Upper lobe of right lung (tissue), 1 donor: ENCODE measurements around the gene STARD10. TPM values are rescaled to one million over a fixed set of nuclear protein-coding genes. Genes with fewer than 3 reads are reported as not detected.

ENCODE experiments used
- ATAC-seq: fragments of 200-7000 bp; cut with Tn5 transposase; one replicate; pipeline ENCODE4 v1.9.1; 2020; ENCODE audit warnings: mild to moderate bottlenecking, moderate library complexity
- DNase-seq: peaks from one replicate; pipeline ENCODE4 v3.0.0-alpha.2; 2020
- H3K27ac ChIP-seq: fragments of 200-600 bp; one replicate; pipeline ENCODE4 v1.8.0; 2022
- H3K27me3 ChIP-seq: fragments of 200-600 bp; one replicate; pipeline ENCODE4 v1.8.0; 2022; ENCODE audit warnings: mild to moderate bottlenecking
- H3K36me3 ChIP-seq: fragments of 200-600 bp; one replicate; pipeline ENCODE4 v1.8.0; 2022
- H3K4me1 ChIP-seq: fragments of 200-600 bp; one replicate; pipeline ENCODE4 v1.8.0; 2022
- H3K4me3 ChIP-seq: fragments of 200-600 bp; one replicate; pipeline ENCODE4 v1.8.0; 2022; ENCODE audit warnings: mild to moderate bottlenecking
- H3K9me3 ChIP-seq: fragments of 200-600 bp; one replicate; pipeline ENCODE4 v1.8.0; 2022
- intact Hi-C: fragments of 100-400 bp; cut with DNase I; formaldehyde crosslinking; loops from one replicate; pipeline ENCODE4 v1.11.0; 2022
- total RNA-seq: library from RNA; stranded (reverse); fragmentation: NEBNext Ultra II Directional; extraction: Animal tissue kit (Norgen Biotek cat#: 25700); gene quantifications from one replicate; pipeline ENCODE4 v1.2.1, GENCODE V29; 2021
- TF ChIP-seq, protein P1 (sequence below): fragments of 200-600 bp; IDR thresholded peaks from one replicate; pipeline ENCODE4 v1.8.0; 2022; ENCODE audit warnings: antibody characterized with exemption
- donor health status: DM: no; HTN: yes; CAD: no; lungs with severe emphysema.

The STARD10 gene
- total RNA-seq, 1 donor from 2014 or later = 116 TPM

DNA sequence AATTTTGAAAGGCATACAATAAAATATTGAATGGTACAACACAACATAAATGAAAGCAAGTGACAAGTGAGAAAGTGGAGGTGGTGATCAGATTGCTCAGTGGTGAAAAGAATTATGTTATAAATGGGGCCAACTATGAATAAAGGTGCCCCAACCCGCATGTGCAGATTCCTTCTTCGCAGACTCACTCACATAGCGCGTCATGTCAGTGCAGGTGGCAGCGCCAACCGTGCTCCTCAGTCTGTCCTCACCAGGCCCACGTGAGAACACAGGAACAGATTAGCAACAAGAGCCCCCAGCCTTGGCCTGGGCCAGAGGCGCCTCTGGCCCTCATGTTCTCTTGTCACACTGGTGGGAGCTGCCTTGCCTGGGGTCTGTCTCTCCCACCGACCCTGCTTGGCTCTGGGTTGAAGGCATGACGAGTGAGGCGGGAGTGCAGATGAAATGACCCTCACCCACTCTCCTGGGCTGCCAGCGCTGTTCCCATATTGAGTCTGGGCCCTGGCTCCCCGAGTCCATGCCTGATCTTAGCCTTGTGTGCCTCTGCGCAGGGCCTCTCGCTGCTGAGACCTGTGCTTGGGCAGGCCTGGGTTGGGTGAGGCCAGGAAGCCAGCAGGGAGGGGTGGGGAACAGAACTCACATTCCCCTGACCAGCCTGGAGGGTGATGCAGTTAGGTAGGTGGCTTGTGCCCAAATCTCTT lies 26.7 kb upstream of the STARD10 start:
- intact Hi-C loops = no loop called here
- ATAC-seq (no peak), DNase-seq (peak; percentile 46)
- Histone ChIP-seq H3K9me3 (no peaks in the 10 kb centered on the region), H3K36me3 (peaks cover 48% of the 10 kb centered on the region), H3K4me1 (peaks cover 18% of the 10 kb centered on the region), H3K27me3 (no peaks in the 10 kb centered on the region), H3K27ac (no peak overlapping the region), H3K4me3 (no peak overlapping the region)
- TF ChIP-seq, protein P1, sequence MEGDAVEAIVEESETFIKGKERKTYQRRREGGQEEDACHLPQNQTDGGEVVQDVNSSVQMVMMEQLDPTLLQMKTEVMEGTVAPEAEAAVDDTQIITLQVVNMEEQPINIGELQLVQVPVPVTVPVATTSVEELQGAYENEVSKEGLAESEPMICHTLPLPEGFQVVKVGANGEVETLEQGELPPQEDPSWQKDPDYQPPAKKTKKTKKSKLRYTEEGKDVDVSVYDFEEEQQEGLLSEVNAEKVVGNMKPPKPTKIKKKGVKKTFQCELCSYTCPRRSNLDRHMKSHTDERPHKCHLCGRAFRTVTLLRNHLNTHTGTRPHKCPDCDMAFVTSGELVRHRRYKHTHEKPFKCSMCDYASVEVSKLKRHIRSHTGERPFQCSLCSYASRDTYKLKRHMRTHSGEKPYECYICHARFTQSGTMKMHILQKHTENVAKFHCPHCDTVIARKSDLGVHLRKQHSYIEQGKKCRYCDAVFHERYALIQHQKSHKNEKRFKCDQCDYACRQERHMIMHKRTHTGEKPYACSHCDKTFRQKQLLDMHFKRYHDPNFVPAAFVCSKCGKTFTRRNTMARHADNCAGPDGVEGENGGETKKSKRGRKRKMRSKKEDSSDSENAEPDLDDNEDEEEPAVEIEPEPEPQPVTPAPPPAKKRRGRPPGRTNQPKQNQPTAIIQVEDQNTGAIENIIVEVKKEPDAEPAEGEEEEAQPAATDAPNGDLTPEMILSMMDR = no peak

DNA sequence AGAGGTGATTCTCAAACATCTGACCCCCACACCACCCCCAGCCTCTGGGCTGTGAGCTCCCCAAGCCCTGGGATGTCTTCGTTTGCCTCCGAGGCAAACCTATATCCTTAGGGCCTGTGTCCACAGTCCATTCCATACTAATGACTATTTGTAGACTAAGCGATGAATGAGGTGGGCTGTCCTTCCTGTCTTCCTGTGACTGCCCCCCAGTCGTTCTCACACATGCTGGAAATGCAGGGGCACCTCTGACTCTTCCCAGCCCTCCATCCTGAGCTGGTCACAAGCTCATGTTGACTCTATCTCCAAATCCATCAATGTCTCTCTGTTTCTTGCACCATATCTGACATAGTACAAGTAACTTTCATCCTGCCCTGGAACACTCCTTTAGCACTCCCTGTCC lies 25.1 kb upstream of the STARD10 start:
- Histone ChIP-seq H3K27me3 (no peaks in the 10 kb centered on the region), H3K4me3 (no peak overlapping the region), H3K9me3 (no peaks in the 10 kb centered on the region), H3K4me1 (peaks cover 26% of the 10 kb centered on the region), H3K36me3 (peaks cover 48% of the 10 kb centered on the region), H3K27ac (no peak overlapping the region)
- TF ChIP-seq, protein P1 = no peak
- intact Hi-C loops = no loop called here
- ATAC-seq (no peak), DNase-seq (no peak)

DNA sequence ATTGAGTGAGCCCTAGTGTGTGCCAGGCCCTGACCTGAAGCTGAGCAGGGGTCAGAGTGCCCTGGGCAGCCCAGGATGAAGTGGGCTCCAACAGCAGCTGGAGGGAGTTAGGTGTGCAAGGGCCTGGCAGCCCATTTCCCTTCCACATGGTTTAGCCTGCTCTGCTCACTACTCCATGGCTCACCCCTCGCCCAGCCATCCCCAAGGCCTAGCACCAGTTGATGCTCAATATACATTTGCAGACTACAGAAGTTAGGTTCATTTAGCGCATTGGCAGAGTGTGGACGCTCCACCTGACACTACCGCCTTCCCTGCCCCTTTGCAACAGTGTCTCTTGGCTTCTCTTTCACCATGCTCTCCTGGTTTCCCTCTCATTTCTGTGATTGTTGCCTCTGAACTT lies 24.1 kb upstream of the STARD10 start:
- TF ChIP-seq, protein P1 = no peak

DNA sequence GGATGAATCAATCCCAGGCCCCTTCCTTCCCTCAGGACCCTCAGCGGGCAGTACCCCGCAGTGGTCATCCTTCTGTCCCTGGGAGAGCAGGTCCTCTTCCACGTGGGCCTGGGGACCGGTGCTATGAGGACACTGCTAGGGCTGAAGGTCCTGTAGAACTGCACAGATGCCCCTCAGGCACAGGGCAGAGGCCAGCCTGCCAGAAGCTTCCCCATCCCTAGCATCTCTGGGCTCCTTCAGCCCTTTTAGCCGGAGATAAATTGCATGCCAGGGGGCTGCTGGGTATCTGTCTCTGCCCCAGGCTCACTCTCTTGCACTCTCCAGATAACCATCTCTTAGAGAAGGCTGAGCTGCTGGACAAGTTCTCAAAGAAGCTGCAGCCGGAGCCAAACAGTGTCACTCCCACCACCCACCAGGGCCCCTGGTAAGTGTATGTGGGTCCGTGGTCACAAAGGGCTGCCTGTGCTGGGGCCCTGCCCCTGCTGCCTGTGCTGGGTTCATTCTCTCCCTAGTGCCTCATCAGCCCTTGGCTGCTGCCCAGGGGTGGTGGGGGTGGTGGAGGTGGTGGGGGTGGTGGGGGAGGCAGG lies 22.6 kb upstream of the STARD10 start:
- no peaks in the 10 kb centered on the region for H3K27me3 ChIP-seq
- H3K4me3 ChIP-seq = peak overlapping the region; percentile 94
- H3K36me3 ChIP-seq = peaks cover 38% of the 10 kb centered on the region
- H3K4me1 ChIP-seq = peaks cover 37% of the 10 kb centered on the region
- DNase-seq = no peak
- TF ChIP-seq, protein P1 = no peak
- H3K27ac ChIP-seq = no peak overlapping the region
- H3K9me3 ChIP-seq = no peaks in the 10 kb centered on the region
- ATAC-seq = no peak
- intact Hi-C loops = no loop called here

More for the DNA sequence above, 24.1 kb upstream of the STARD10 start:
- H3K36me3 ChIP-seq = peaks cover 44% of the 10 kb centered on the region
- intact Hi-C loops = no loop called here
- H3K27me3 ChIP-seq = no peaks in the 10 kb centered on the region
- no peak for DNase-seq
- no peak overlapping the region for H3K27ac ChIP-seq
- H3K4me1 ChIP-seq = peaks cover 31% of the 10 kb centered on the region
- no peaks in the 10 kb centered on the region for H3K9me3 ChIP-seq
- no peak for ATAC-seq
- no peak overlapping the region for H3K4me3 ChIP-seq

DNA sequence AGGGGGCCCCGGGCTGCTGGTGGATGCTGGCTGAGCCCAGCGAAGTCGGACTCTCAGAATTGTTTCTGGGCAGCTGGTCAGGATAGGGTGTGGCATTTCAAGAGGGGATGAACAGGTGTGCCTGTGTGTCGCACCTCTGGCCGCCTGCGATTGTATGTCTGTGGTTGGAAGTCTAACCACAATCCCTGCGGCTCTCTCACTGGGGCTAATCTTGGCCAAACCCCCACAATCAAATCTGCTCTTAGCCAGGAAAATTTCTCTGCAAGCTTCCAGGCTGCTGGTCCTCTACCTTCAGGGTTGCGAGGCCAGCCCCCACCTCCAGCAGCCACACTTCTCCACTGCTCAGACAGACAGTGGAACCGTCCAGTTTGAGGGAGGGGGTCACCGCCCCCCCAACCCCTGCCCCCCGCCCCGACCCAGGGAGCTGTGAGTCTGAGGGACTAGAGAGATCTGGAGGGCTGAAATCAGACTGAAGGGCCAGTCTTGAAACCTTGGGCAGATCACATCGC lies 21.3 kb upstream of the STARD10 start:
- ATAC-seq = no peak
- Histone ChIP-seq H3K4me3 (peak overlapping the region; percentile 94), H3K9me3 (no peaks in the 10 kb centered on the region), H3K27ac (peak overlapping the region; percentile 99), H3K27me3 (no peaks in the 10 kb centered on the region), H3K36me3 (peaks cover 30% of the 10 kb centered on the region), H3K4me1 (peaks cover 30% of the 10 kb centered on the region)
- no peak for DNase-seq
- intact Hi-C loops = no loop called here
- TF ChIP-seq, protein P1 = no peak
